ENCODE data around the gene MXD1. TPM values are rescaled to one million over a fixed set of nuclear protein-coding genes. Genes with fewer than 3 reads are reported as not detected.

The MXD1 gene
- total and polyA plus RNA-seq, 4 donors, result 5.3 to 33.4 (median 16.2) TPM

- H3K27ac ChIP-seq (ENCODE audit: low read depth in 1 of 2, low read length in 2 of 2), result no peak overlapping the region
- ATAC-seq (ENCODE audit: low FRiP score) (no peak), DNase-seq (no peak)
- no peaks in the 10 kb centered on the region for H3K27me3 ChIP-seq (ENCODE audit: control insufficient read depth in 1 of 2, insufficient read depth in 2 of 2, low read length in 1 of 2)
- no peaks in the 10 kb centered on the region for H3K36me3 ChIP-seq (ENCODE audit: control insufficient read depth in 1 of 2, insufficient read depth in 2 of 2, low read length in 1 of 2)
- no peak overlapping the region for H3K4me3 ChIP-seq (ENCODE audit: low read length in 2 of 2)
- H3K4me1 ChIP-seq (ENCODE audit: control insufficient read depth in 1 of 2, insufficient read depth in 2 of 2, low read length in 2 of 2), result no peaks in the 10 kb centered on the region
- WGBS, 2 donors, result 90 to 92% methylated on average over 7 of the region's 7 CpGs
- intact Hi-C loops (cut with DNase I), result no loop called here
- H3K9me3 ChIP-seq (ENCODE audit: control insufficient read depth, low read length), result no peaks in the 10 kb centered on the region
These were observed 49.5 kb downstream of the MXD1 start for GRCh38 chr2:69964353-69964841.

GRCh38 chr2:69965756-69966445 lies 51.0 kb downstream of the MXD1 start:
- DNase-seq (no peak), ATAC-seq (ENCODE audit: low FRiP score) (no peak)
- intact Hi-C loops (cut with DNase I), result no loop called here

DNA sequence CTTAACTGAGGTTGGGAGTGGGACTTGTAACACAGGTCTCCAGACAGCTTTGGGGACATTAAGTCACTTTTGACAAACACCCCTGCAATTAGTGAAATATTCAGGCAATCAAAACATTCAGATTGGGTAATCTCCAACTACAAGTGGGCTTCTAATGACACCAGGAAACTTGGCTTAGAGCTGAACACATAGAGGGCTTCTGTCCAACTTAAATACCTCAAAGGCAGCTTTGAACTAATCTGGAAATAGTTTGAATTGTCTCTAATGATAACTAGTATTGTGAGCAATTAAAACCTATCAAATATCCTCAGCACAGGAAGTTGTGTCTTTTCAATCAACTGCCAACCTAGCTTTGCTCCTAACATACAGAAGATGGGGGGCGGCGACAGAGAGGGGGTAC lies 51.6 kb downstream of the MXD1 start:
- H3K4me3 ChIP-seq (ENCODE audit: low read length in 2 of 2), result no peak overlapping the region
- intact Hi-C loops (cut with DNase I), result no loop called here
- no peaks in the 10 kb centered on the region for H3K27me3 ChIP-seq (ENCODE audit: control insufficient read depth in 1 of 2, insufficient read depth in 2 of 2, low read length in 1 of 2)
- ATAC-seq (ENCODE audit: low FRiP score) (no peak), DNase-seq (no peak)
- WGBS, 2 donors, result 94 to 97% methylated on average over 2 of the region's 2 CpGs
- no peaks in the 10 kb centered on the region for H3K36me3 ChIP-seq (ENCODE audit: control insufficient read depth in 1 of 2, insufficient read depth in 2 of 2, low read length in 1 of 2)
- no peak overlapping the region for H3K27ac ChIP-seq (ENCODE audit: low read depth in 1 of 2, low read length in 2 of 2)
- no peaks in the 10 kb centered on the region for H3K9me3 ChIP-seq (ENCODE audit: control insufficient read depth, low read length)
- no peaks in the 10 kb centered on the region for H3K4me1 ChIP-seq (ENCODE audit: control insufficient read depth in 1 of 2, insufficient read depth in 2 of 2, low read length in 2 of 2)

More at GRCh38 chr2:69965756-69966445, 51.0 kb downstream of the MXD1 start:
- H3K4me3 ChIP-seq (ENCODE audit: low read length in 2 of 2), result no peak overlapping the region
- H3K4me1 ChIP-seq (ENCODE audit: control insufficient read depth in 1 of 2, insufficient read depth in 2 of 2, low read length in 2 of 2), result no peaks in the 10 kb centered on the region
- no peak overlapping the region for H3K27ac ChIP-seq (ENCODE audit: low read depth in 1 of 2, low read length in 2 of 2)
- H3K36me3 ChIP-seq (ENCODE audit: control insufficient read depth in 1 of 2, insufficient read depth in 2 of 2, low read length in 1 of 2), result no peaks in the 10 kb centered on the region
- no peaks in the 10 kb centered on the region for H3K9me3 ChIP-seq (ENCODE audit: control insufficient read depth, low read length)
- 91 to 93% methylated on average over 8 of the region's 8 CpGs for WGBS, 2 donors
- no peaks in the 10 kb centered on the region for H3K27me3 ChIP-seq (ENCODE audit: control insufficient read depth in 1 of 2, insufficient read depth in 2 of 2, low read length in 1 of 2)

DNA sequence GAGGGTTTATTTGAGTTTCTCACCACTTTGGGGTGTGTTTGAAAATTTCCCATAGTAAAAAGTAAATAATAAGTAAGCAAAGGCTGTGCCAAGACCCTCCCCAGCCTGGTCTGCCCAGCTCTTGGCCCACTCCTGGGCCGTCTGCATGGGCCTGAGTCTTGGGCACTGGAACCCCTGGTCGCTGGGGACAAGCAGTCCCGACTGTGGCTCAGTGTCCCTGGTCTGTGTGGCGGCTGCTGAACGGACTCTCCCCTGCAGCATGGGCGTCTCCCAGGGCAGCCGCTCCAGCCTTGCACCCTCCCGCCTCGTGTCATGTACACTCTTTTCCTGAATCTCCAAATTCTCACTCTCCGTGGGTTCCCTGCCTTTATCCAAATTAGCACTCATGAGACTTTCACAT lies 53.7 kb downstream of the MXD1 start:
- Histone ChIP-seq H3K27ac (ENCODE audit: low read depth in 1 of 2, low read length in 2 of 2) (no peak overlapping the region), H3K9me3 (ENCODE audit: control insufficient read depth, low read length) (no peaks in the 10 kb centered on the region), H3K27me3 (ENCODE audit: control insufficient read depth in 1 of 2, insufficient read depth in 2 of 2, low read length in 1 of 2) (no peaks in the 10 kb centered on the region), H3K4me1 (ENCODE audit: control insufficient read depth in 1 of 2, insufficient read depth in 2 of 2, low read length in 2 of 2) (no peaks in the 10 kb centered on the region), H3K36me3 (ENCODE audit: control insufficient read depth in 1 of 2, insufficient read depth in 2 of 2, low read length in 1 of 2) (no peaks in the 10 kb centered on the region), H3K4me3 (ENCODE audit: low read length in 2 of 2) (no peak overlapping the region)
- intact Hi-C loops (cut with DNase I), result no loop called here
- WGBS, 2 donors, result 84 to 86% methylated on average over 10 of the region's 10 CpGs
- no peak for ATAC-seq (ENCODE audit: low FRiP score)
- DNase-seq, result no peak

DNA sequence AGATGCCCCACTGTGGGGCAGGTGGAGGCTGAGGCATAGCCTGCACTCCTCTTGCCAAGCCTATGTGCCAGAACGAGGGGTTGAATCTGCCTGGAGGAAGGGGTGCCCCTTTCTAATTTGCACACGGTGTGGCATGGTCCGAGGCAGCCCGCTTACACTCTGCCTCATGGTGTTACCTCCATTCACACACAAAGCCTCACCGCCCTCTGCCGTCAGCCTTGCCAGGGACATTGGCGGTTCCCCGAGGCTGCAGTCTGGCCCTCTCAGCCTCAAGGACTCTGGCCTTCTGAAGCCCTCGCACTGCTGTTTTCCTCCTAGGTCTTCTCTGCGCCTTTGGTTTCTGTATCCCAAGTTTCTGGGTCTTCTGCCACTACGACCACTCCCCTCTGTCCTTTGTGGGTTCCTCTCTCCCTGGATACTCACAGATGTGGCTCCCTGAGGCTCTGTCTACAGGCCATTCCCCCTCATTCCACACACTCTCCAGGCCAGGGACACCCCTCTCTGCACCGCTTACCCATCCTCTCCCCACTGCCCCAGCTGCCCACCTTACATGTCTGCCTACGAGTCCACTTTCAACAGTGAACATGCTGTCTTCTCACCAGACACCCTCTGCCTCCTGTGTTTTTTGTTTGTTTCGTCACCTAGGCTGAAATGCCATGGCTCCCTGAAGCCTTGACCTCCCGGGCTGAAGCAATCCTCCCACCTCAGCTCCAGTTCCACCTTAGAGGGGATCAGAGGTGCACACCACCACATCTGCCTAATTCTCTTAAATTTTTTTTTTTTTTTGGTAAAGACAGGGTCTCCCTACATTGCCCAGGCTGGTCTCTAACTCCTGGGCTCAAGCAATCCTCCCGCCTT lies 54.4 kb downstream of the MXD1 start:
- DNase-seq (no peak), ATAC-seq (ENCODE audit: low FRiP score) (no peak)
- H3K27ac ChIP-seq (ENCODE audit: low read depth in 1 of 2, low read length in 2 of 2), result no peak overlapping the region
- no peaks in the 10 kb centered on the region for H3K9me3 ChIP-seq (ENCODE audit: control insufficient read depth, low read length)
- no peaks in the 10 kb centered on the region for H3K27me3 ChIP-seq (ENCODE audit: control insufficient read depth in 1 of 2, insufficient read depth in 2 of 2, low read length in 1 of 2)
- H3K4me1 ChIP-seq (ENCODE audit: control insufficient read depth in 1 of 2, insufficient read depth in 2 of 2, low read length in 2 of 2), result no peaks in the 10 kb centered on the region
- no peaks in the 10 kb centered on the region for H3K36me3 ChIP-seq (ENCODE audit: control insufficient read depth in 1 of 2, insufficient read depth in 2 of 2, low read length in 1 of 2)
- 86 to 90% methylated on average over 15 to 16 of the region's 16 CpGs for WGBS, 2 donors
- intact Hi-C loops (cut with DNase I), result no loop called here
- no peak overlapping the region for H3K4me3 ChIP-seq (ENCODE audit: low read length in 2 of 2)

DNA sequence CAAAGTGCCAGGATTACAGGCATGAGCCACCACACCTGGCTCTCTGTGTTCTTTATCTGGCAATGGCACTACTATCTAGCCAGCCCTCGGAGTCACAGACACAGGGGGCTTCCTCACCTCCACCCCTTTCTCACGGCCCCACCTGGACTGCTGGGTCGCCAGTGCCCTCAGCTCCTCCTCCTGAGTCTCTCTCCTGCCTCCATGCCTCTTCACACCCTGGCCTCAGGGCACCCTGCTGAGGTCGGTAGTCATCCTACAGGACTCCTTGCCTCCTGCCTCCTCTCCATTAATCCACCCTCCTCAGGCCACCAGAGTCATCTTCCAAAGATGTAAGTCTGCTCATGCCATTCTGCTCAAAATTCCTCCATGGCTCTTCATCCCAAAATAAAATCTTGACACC lies 55.1 kb downstream of the MXD1 start:
- Histone ChIP-seq H3K4me1 (ENCODE audit: control insufficient read depth in 1 of 2, insufficient read depth in 2 of 2, low read length in 2 of 2) (no peaks in the 10 kb centered on the region), H3K36me3 (ENCODE audit: control insufficient read depth in 1 of 2, insufficient read depth in 2 of 2, low read length in 1 of 2) (no peaks in the 10 kb centered on the region), H3K4me3 (ENCODE audit: low read length in 2 of 2) (no peak overlapping the region), H3K27ac (ENCODE audit: low read depth in 1 of 2, low read length in 2 of 2) (no peak overlapping the region), H3K27me3 (ENCODE audit: control insufficient read depth in 1 of 2, insufficient read depth in 2 of 2, low read length in 1 of 2) (no peaks in the 10 kb centered on the region), H3K9me3 (ENCODE audit: control insufficient read depth, low read length) (no peaks in the 10 kb centered on the region)
- peak in 1 of 2 donors; percentile 26 for DNase-seq
- intact Hi-C loops (cut with DNase I), result no loop called here
- no peak for ATAC-seq (ENCODE audit: low FRiP score)
- 71% methylated on average over 4 of the region's 4 CpGs for WGBS, 2 donors

- H3K4me3 ChIP-seq (ENCODE audit: low read length in 2 of 2), result no peak overlapping the region
- ATAC-seq (ENCODE audit: low FRiP score), result no peak
- intact Hi-C loops (cut with DNase I), result no loop called here
- H3K36me3 ChIP-seq (ENCODE audit: control insufficient read depth in 1 of 2, insufficient read depth in 2 of 2, low read length in 1 of 2), result no peaks in the 10 kb centered on the region
- no peak overlapping the region for H3K27ac ChIP-seq (ENCODE audit: low read depth in 1 of 2, low read length in 2 of 2)
- H3K4me1 ChIP-seq (ENCODE audit: control insufficient read depth in 1 of 2, insufficient read depth in 2 of 2, low read length in 2 of 2), result no peaks in the 10 kb centered on the region
- 95% methylated on average over 1 of the region's 1 CpG for WGBS, 2 donors
- H3K27me3 ChIP-seq (ENCODE audit: control insufficient read depth in 1 of 2, insufficient read depth in 2 of 2, low read length in 1 of 2), result no peaks in the 10 kb centered on the region
- DNase-seq, result peak in 1 of 2 donors; percentile 1
- no peaks in the 10 kb centered on the region for H3K9me3 ChIP-seq (ENCODE audit: control insufficient read depth, low read length)
These were observed 57.9 kb downstream of the MXD1 start for GRCh38 chr2:69972822-69973221.

- no peaks in the 10 kb centered on the region for H3K9me3 ChIP-seq (ENCODE audit: control insufficient read depth, low read length)
- H3K4me1 ChIP-seq (ENCODE audit: control insufficient read depth in 1 of 2, insufficient read depth in 2 of 2, low read length in 2 of 2), result no peaks in the 10 kb centered on the region
- no peak for ATAC-seq (ENCODE audit: low FRiP score)
- no peaks in the 10 kb centered on the region for H3K36me3 ChIP-seq (ENCODE audit: control insufficient read depth in 1 of 2, insufficient read depth in 2 of 2, low read length in 1 of 2)
- no peak overlapping the region for H3K4me3 ChIP-seq (ENCODE audit: low read length in 2 of 2)
- WGBS, 2 donors, result 68 to 70% methylated on average over 4 of the region's 4 CpGs
- peak; percentile 10 to 12 for DNase-seq
- H3K27me3 ChIP-seq (ENCODE audit: control insufficient read depth in 1 of 2, insufficient read depth in 2 of 2, low read length in 1 of 2), result no peaks in the 10 kb centered on the region
- intact Hi-C loops (cut with DNase I), result no loop called here
- H3K27ac ChIP-seq (ENCODE audit: low read depth in 1 of 2, low read length in 2 of 2), result no peak overlapping the region
These were observed 58.4 kb downstream of the MXD1 start for GRCh38 chr2:69973335-69973735.

All from aorta (tissue), 5 donors.